Thymus (tissue), 11 donors: ENCODE measurements around the gene COBL. TPM values are rescaled to one million over a fixed set of nuclear protein-coding genes. Genes with fewer than 3 reads are reported as not detected.
A peak's percentile ranks its signal among the peaks of the same experiment; 100 is the strongest.

Experiments
- DNase-seq, 9 donors: peaks; one replicate each; pipeline ENCODE4 v3.0.0-alpha.2; 2013; ENCODE audit warnings: low spot score in 9 of 9, low read depth in 6 of 9, missing footprints in 1 of 9
- H3K27ac ChIP-seq, 2 donors: one replicate each; pipeline ENCODE4 v1.5.1; 2013; ENCODE audit warnings: control low read depth in 1 of 2, low read depth in 1 of 2, low read length in 1 of 2, mild to moderate bottlenecking in 1 of 2, moderate library complexity in 1 of 2
- H3K27me3 ChIP-seq, 2 donors: one replicate each; pipeline ENCODE4 v1.5.1; 2013; ENCODE audit warnings: low read length in 1 of 2; ENCODE audit not compliant: control insufficient read depth in 2 of 2, insufficient read depth in 1 of 2
- H3K36me3 ChIP-seq, 2 donors: one replicate each; pipeline ENCODE4 v1.5.1; 2013; ENCODE audit warnings: low read length in 1 of 2, mild to moderate bottlenecking in 1 of 2, moderate library complexity in 1 of 2; ENCODE audit not compliant: control insufficient read depth in 2 of 2, insufficient read depth in 2 of 2
- H3K4me1 ChIP-seq, 2 donors: one replicate each; pipeline ENCODE4 v1.5.1; 2013; ENCODE audit warnings: low read length in 2 of 2; ENCODE audit not compliant: control insufficient read depth in 2 of 2, insufficient read depth in 2 of 2
- H3K4me3 ChIP-seq, 2 donors: one replicate each; pipeline ENCODE4 v1.5.1; 2013; ENCODE audit warnings: low read length in 2 of 2, control low read depth in 1 of 2, mild to moderate bottlenecking in 1 of 2
- H3K9me3 ChIP-seq, 2 donors: one replicate each; pipeline ENCODE4 v1.5.1; 2013; ENCODE audit warnings: low read length in 1 of 2, mild to moderate bottlenecking in 1 of 2; ENCODE audit not compliant: control insufficient read depth in 2 of 2, insufficient read depth in 1 of 2
- WGBS: extraction: QIAGEN DNeasy Blood & Tissue Kit; methylation state at CpG from one replicate; pipeline ENCODE4 v1.1.7; 2013; 5-methylcytosine and 5-hydroxymethylcytosine counted together
- polyA plus RNA-seq: library from polyadenylated mRNA; stranded (reverse); fragments of 200-250 nt; gene quantifications from one replicate; pipeline ENCODE4 v1.2.3, GENCODE V29; 2013
- total RNA-seq: library from RNA; stranded (reverse); fragments of 120-200 nt; gene quantifications from one replicate; pipeline ENCODE4 v1.2.4, GENCODE V29; 2013
- donor health status: healthy.

COBL gene
- total and polyA plus RNA-seq, 2 donors = 0.66 to 2.0 TPM

GRCh38 chr7:51158742-51159445, 157.7 kb downstream of the COBL start:
- H3K9me3 ChIP-seq = no peaks in the 10 kb centered on the region
- 91% methylated on average over 36 of the region's 36 CpGs for WGBS

GRCh38 chr7:51158211-51158610, 158.4 kb downstream of the COBL start:
- Histone ChIP-seq H3K36me3 (peaks cover 0 to 4% of the 10 kb centered on the region in 2 donors), H3K4me1 (peaks cover 10 to 32% of the 10 kb centered on the region in 2 donors), H3K9me3 (no peaks in the 10 kb centered on the region), H3K27ac (no peak overlapping the region), H3K27me3 (no peaks in the 10 kb centered on the region), H3K4me3 (no peak overlapping the region)
- no peak for DNase-seq
- WGBS = 56% methylated on average over 8 of the region's 8 CpGs

More at GRCh38 chr7:51158742-51159445, 157.7 kb downstream of the COBL start:
- DNase-seq = peak in 4 of 9 donors; percentile 24 to 69 (median 52)
- H3K36me3 ChIP-seq = peaks cover 0 to 4% of the 10 kb centered on the region in 2 donors
- H3K4me3 ChIP-seq = no peak overlapping the region
- H3K27me3 ChIP-seq = no peaks in the 10 kb centered on the region
- peaks cover 10 to 32% of the 10 kb centered on the region in 2 donors for H3K4me1 ChIP-seq
- H3K27ac ChIP-seq = no peak overlapping the region

GRCh38 chr7:51154201-51154600, 162.4 kb downstream of the COBL start:
- no peaks in the 10 kb centered on the region for H3K27me3 ChIP-seq

GRCh38 chr7:51152706-51153200, 163.9 kb downstream of the COBL start:
- Histone ChIP-seq H3K4me3 (no peak overlapping the region), H3K27ac (no peak overlapping the region), H3K36me3 (no peaks in the 10 kb centered on the region), H3K9me3 (peaks cover 0 to 10% of the 10 kb centered on the region in 2 donors), H3K27me3 (no peaks in the 10 kb centered on the region), H3K4me1 (peaks cover 10 to 15% of the 10 kb centered on the region in 2 donors)
- DNase-seq = no peak
- WGBS = 61% methylated on average over 4 of the region's 4 CpGs

More at GRCh38 chr7:51154201-51154600, 162.4 kb downstream of the COBL start:
- Histone ChIP-seq H3K36me3 (peaks cover 0 to 4% of the 10 kb centered on the region in 2 donors), H3K4me1 (peaks cover 10 to 24% of the 10 kb centered on the region in 2 donors), H3K27ac (no peak overlapping the region), H3K4me3 (no peak overlapping the region), H3K9me3 (no peaks in the 10 kb centered on the region)
- DNase-seq = no peak
- over 99% methylated on average over 4 of the region's 4 CpGs for WGBS

- Histone ChIP-seq H3K4me1 (peaks cover 6 to 7% of the 10 kb centered on the region in 2 donors), H3K27me3 (no peaks in the 10 kb centered on the region), H3K27ac (no peak overlapping the region), H3K9me3 (peaks cover 4 to 23% of the 10 kb centered on the region in 2 donors), H3K4me3 (no peak overlapping the region), H3K36me3 (no peaks in the 10 kb centered on the region)
- WGBS = 93% methylated on average over 3 of the region's 3 CpGs
- DNase-seq = no peak
Observed at GRCh38 chr7:51151455-51151854, 165.2 kb downstream of the COBL start.

GRCh38 chr7:51150193-51150592, 166.4 kb downstream of the COBL start:
- H3K27ac ChIP-seq = no peak overlapping the region
- no peaks in the 10 kb centered on the region for H3K36me3 ChIP-seq
- peaks cover 4 to 31% of the 10 kb centered on the region in 2 donors for H3K9me3 ChIP-seq
- no peak for DNase-seq
- no peak overlapping the region for H3K4me3 ChIP-seq
- WGBS = 100% methylated on average over 3 of the region's 3 CpGs
- no peaks in the 10 kb centered on the region for H3K27me3 ChIP-seq
- peaks cover 0 to 3% of the 10 kb centered on the region in 2 donors for H3K4me1 ChIP-seq

GRCh38 chr7:51148216-51148615, 168.4 kb downstream of the COBL start:
- no peak for DNase-seq
- Histone ChIP-seq H3K4me1 (peaks cover 0 to 3% of the 10 kb centered on the region in 2 donors), H3K36me3 (no peaks in the 10 kb centered on the region), H3K27me3 (no peaks in the 10 kb centered on the region), H3K27ac (no peak overlapping the region), H3K4me3 (no peak overlapping the region), H3K9me3 (peaks cover 4 to 31% of the 10 kb centered on the region in 2 donors)
- WGBS = 99% methylated on average over 6 of the region's 6 CpGs

GRCh38 chr7:51146816-51147586, 169.6 kb downstream of the COBL start:
- Histone ChIP-seq H3K4me1 (peaks cover 3 to 4% of the 10 kb centered on the region in 2 donors), H3K9me3 (peaks cover 4 to 31% of the 10 kb centered on the region in 2 donors), H3K4me3 (no peak overlapping the region), H3K27ac (no peak overlapping the region), H3K27me3 (no peaks in the 10 kb centered on the region), H3K36me3 (no peaks in the 10 kb centered on the region)
- WGBS = 99% methylated on average over 7 of the region's 7 CpGs
- no peak for DNase-seq

GRCh38 chr7:51144178-51144577, 172.4 kb downstream of the COBL start:
- no peak for DNase-seq
- Histone ChIP-seq H3K27ac (no peak overlapping the region), H3K4me1 (peaks cover 9 to 24% of the 10 kb centered on the region in 2 donors), H3K36me3 (no peaks in the 10 kb centered on the region), H3K9me3 (peaks cover 4 to 31% of the 10 kb centered on the region in 2 donors), H3K27me3 (no peaks in the 10 kb centered on the region), H3K4me3 (no peak overlapping the region)
- WGBS = 91% methylated on average over 7 of the region's 7 CpGs
